Hepatocyte (in vitro differentiated cells): ENCODE measurements around the gene MAST4. TPM values are rescaled to one million over a fixed set of nuclear protein-coding genes. Genes with fewer than 3 reads are reported as not detected.

Source experiments
- DNase-seq: peaks from one replicate; pipeline ENCODE4 v3.0.0-alpha.2; 2016; ENCODE audit warnings: low spot score
- H2AFZ ChIP-seq: fragments of 200-600 bp; sonication (generic); 2 replicates; pipeline ENCODE4 v1.6.0; 2016; ENCODE audit warnings: antibody characterized with exemption, mild to moderate bottlenecking
- H3K27ac ChIP-seq: fragments of 200-600 bp; sonication (generic); 2 replicates; pipeline ENCODE4 v1.5.1; 2016; ENCODE audit warnings: mild to moderate bottlenecking
- H3K27me3 ChIP-seq: fragments of 200-600 bp; sonication (generic); 2 replicates; pipeline ENCODE4 v1.6.1; 2016
- H3K36me3 ChIP-seq: fragments of 200-600 bp; sonication (generic); replicated peaks from 2 replicates; pipeline ENCODE4 v1.5.1; 2016; ENCODE audit warnings: low read depth; ENCODE audit not compliant: insufficient read depth
- H3K4me1 ChIP-seq: fragments of 200-600 bp; sonication (generic); 2 replicates; pipeline ENCODE4 v1.5.1; 2016; ENCODE audit warnings: mild to moderate bottlenecking, moderate library complexity; ENCODE audit not compliant: insufficient read depth
- H3K4me2 ChIP-seq: fragments of 200-600 bp; sonication (generic); 2 replicates; pipeline ENCODE4 v1.6.0; 2016
- H3K4me3 ChIP-seq: fragments of 200-600 bp; sonication (generic); 2 replicates; pipeline ENCODE4 v1.5.1; 2016; ENCODE audit warnings: mild to moderate bottlenecking
- H3K79me2 ChIP-seq: fragments of 200-600 bp; sonication (generic); 2 replicates; pipeline ENCODE4 v1.6.0; 2017; ENCODE audit warnings: mild to moderate bottlenecking
- H3K9me2 ChIP-seq: fragments of 200-600 bp; sonication (generic); replicated peaks from 2 replicates; pipeline ENCODE4 v1.6.0; 2017; ENCODE audit warnings: mild to moderate bottlenecking; ENCODE audit not compliant: insufficient read depth
- H3K9me3 ChIP-seq: fragments of 200-600 bp; sonication (generic); 2 replicates; pipeline ENCODE4 v1.5.1; 2016; ENCODE audit warnings: low read depth, mild to moderate bottlenecking
- H4K20me1 ChIP-seq: fragments of 200-600 bp; sonication (generic); 2 replicates; pipeline ENCODE4 v1.6.0; 2016; ENCODE audit warnings: mild to moderate bottlenecking; ENCODE audit not compliant: insufficient read depth, poor library complexity, severe bottlenecking
- CTCF ChIP-seq: fragments of 200-600 bp; sonication (generic); IDR thresholded peaks from 2 replicates; pipeline ENCODE4 v1.5.1; 2016; ENCODE audit warnings: antibody characterized with exemption, mild to moderate bottlenecking; ENCODE audit not compliant: poor library complexity
- EZH2 ChIP-seq: fragments of 200-600 bp; sonication (generic); IDR thresholded peaks from 2 replicates; pipeline ENCODE4 v1.6.1; 2016; ENCODE audit warnings: antibody characterized with exemption, mild to moderate bottlenecking, borderline replicate concordance
- EZH2phosphoT487 ChIP-seq: fragments of 200-600 bp; sonication (generic); IDR thresholded peaks from one replicate; pipeline ENCODE4 v1.6.1; 2018; ENCODE audit warnings: antibody characterized with exemption, mild to moderate bottlenecking, low read depth, moderate library complexity; ENCODE audit not compliant: unreplicated experiment, severe bottlenecking
- WGBS: methylation state at CpG from one replicate; pipeline ENCODE4 v1.1.6; 2016; ENCODE audit warnings: low lambda C conversion rate; ENCODE audit errors: missing lambda C conversion rate; 5-methylcytosine and 5-hydroxymethylcytosine counted together
- polyA plus RNA-seq: library from polyadenylated mRNA; unstranded; fragments of >200 nt; fragmentation: Nextera tagmentation; extraction: Ambion mirVana; gene quantifications from 2 replicates; pipeline ENCODE4 v1.2.1, GENCODE V29; 2016
- total RNA-seq: library from RNA; depleted of rRNA; stranded (reverse); fragments of >200 nt; gene quantifications from 2 replicates; pipeline ENCODE4 v1.2.3, GENCODE V29; 2014

Gene MAST4
- total and polyA plus RNA-seq, 2 experiments from 2014 or later: 11.7 to 13.2 TPM

- H3K4me2 ChIP-seq: no peak overlapping the region
- H3K36me3 ChIP-seq: no peaks in the 10 kb centered on the region
- H3K4me1 ChIP-seq: peaks cover 3% of the 10 kb centered on the region
- no peak overlapping the region for H3K4me3 ChIP-seq
- H3K9me3 ChIP-seq: no peaks in the 10 kb centered on the region
- DNase-seq: no peak
- 92% methylated on average over 1 of the region's 1 CpG for WGBS
- H4K20me1 ChIP-seq: no peaks in the 10 kb centered on the region
- H3K27me3 ChIP-seq: no peaks in the 10 kb centered on the region
- TF ChIP-seq EZH2phosphoT487 (no peak), EZH2 (no peak), CTCF (no peak)
- H3K27ac ChIP-seq: no peak overlapping the region
- no peaks in the 10 kb centered on the region for H3K79me2 ChIP-seq
- no peaks in the 10 kb centered on the region for H3K9me2 ChIP-seq
- no peak overlapping the region for H2AFZ ChIP-seq
These were observed 312.0 kb downstream of the MAST4 start for GRCh38 chr5:66908230-66908629.

GRCh38 chr5:66909364-66909763, 313.2 kb downstream of the MAST4 start:
- H3K4me3 ChIP-seq: no peak overlapping the region
- H3K9me3 ChIP-seq: no peaks in the 10 kb centered on the region
- H3K4me1 ChIP-seq: peaks cover 3% of the 10 kb centered on the region
- H3K27me3 ChIP-seq: no peaks in the 10 kb centered on the region
- no peaks in the 10 kb centered on the region for H3K79me2 ChIP-seq
- H4K20me1 ChIP-seq: no peaks in the 10 kb centered on the region
- no peak overlapping the region for H3K27ac ChIP-seq
- TF ChIP-seq EZH2: no peak
- TF ChIP-seq CTCF: no peak
- no peak for TF ChIP-seq EZH2phosphoT487
- WGBS: 98% methylated on average over 3 of the region's 3 CpGs
- H3K9me2 ChIP-seq: no peaks in the 10 kb centered on the region
- no peaks in the 10 kb centered on the region for H3K36me3 ChIP-seq
- no peak overlapping the region for H3K4me2 ChIP-seq
- DNase-seq: no peak
- no peak overlapping the region for H2AFZ ChIP-seq

- no peak overlapping the region for H3K4me2 ChIP-seq
- H4K20me1 ChIP-seq: no peaks in the 10 kb centered on the region
- H3K79me2 ChIP-seq: no peaks in the 10 kb centered on the region
- no peaks in the 10 kb centered on the region for H3K9me3 ChIP-seq
- no peak overlapping the region for H3K4me3 ChIP-seq
- no peaks in the 10 kb centered on the region for H3K36me3 ChIP-seq
- no peak overlapping the region for H2AFZ ChIP-seq
- H3K27ac ChIP-seq: no peak overlapping the region
- TF ChIP-seq EZH2phosphoT487 (no peak), EZH2 (no peak), CTCF (no peak)
- no peaks in the 10 kb centered on the region for H3K4me1 ChIP-seq
- H3K27me3 ChIP-seq: no peaks in the 10 kb centered on the region
- no peaks in the 10 kb centered on the region for H3K9me2 ChIP-seq
- DNase-seq: no peak
These were observed 316.6 kb downstream of the MAST4 start for GRCh38 chr5:66912787-66913186.

GRCh38 chr5:66915531-66915930, 319.3 kb downstream of the MAST4 start:
- no peaks in the 10 kb centered on the region for H3K9me2 ChIP-seq
- WGBS: 90% methylated on average over 7 of the region's 7 CpGs
- no peak overlapping the region for H3K4me2 ChIP-seq
- H3K36me3 ChIP-seq: no peaks in the 10 kb centered on the region
- no peak overlapping the region for H2AFZ ChIP-seq
- H3K79me2 ChIP-seq: no peaks in the 10 kb centered on the region
- no peaks in the 10 kb centered on the region for H4K20me1 ChIP-seq
- H3K4me3 ChIP-seq: no peak overlapping the region
- no peaks in the 10 kb centered on the region for H3K9me3 ChIP-seq
- no peaks in the 10 kb centered on the region for H3K4me1 ChIP-seq
- no peaks in the 10 kb centered on the region for H3K27me3 ChIP-seq
- no peak overlapping the region for H3K27ac ChIP-seq
- TF ChIP-seq EZH2 (no peak), CTCF (no peak), EZH2phosphoT487 (no peak)
- DNase-seq: no peak
